GM12875 (cell line): ENCODE data around the gene LACRT.
A peak's percentile ranks its signal among the peaks of the same experiment; 100 is the strongest.

Experiments used
- H3K4me3 ChIP-seq: one replicate; pipeline ENCODE4 v1.5.1; 2011; ENCODE audit warnings: low read depth, low read length, control low read depth
- TF ChIP-seq, protein P1 (sequence below): IDR thresholded peaks from 2 replicates; pipeline ENCODE4 v1.5.1; 2011; ENCODE audit warnings: low read depth, mild to moderate bottlenecking, control low read depth, inconsistent platforms, low read length, moderate library complexity, borderline replicate concordance; ENCODE audit not compliant: insufficient read depth

The LACRT gene

DNA sequence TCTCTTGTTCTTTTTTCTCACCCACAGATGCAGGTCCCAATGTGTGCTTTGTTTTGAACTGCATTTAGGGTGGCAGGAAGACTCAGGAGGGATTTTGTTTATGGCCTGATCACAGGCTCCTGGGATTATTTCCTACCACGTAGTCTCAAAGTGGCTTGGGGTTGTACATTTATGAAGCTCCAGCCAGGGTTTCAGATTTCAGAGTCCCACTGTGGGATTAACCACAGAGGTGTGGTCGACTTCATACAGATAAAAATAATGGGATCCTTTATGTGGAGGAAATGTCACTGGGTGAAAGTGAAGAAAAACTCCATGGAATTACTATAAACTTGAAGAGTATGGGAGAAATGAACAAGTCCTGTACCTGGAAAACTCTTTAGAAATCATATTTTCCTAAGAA is 32.0 kb downstream of the LACRT start:
- no peak overlapping the region for H3K4me3 ChIP-seq
- TF ChIP-seq, protein P1, sequence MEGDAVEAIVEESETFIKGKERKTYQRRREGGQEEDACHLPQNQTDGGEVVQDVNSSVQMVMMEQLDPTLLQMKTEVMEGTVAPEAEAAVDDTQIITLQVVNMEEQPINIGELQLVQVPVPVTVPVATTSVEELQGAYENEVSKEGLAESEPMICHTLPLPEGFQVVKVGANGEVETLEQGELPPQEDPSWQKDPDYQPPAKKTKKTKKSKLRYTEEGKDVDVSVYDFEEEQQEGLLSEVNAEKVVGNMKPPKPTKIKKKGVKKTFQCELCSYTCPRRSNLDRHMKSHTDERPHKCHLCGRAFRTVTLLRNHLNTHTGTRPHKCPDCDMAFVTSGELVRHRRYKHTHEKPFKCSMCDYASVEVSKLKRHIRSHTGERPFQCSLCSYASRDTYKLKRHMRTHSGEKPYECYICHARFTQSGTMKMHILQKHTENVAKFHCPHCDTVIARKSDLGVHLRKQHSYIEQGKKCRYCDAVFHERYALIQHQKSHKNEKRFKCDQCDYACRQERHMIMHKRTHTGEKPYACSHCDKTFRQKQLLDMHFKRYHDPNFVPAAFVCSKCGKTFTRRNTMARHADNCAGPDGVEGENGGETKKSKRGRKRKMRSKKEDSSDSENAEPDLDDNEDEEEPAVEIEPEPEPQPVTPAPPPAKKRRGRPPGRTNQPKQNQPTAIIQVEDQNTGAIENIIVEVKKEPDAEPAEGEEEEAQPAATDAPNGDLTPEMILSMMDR = no peak

DNA sequence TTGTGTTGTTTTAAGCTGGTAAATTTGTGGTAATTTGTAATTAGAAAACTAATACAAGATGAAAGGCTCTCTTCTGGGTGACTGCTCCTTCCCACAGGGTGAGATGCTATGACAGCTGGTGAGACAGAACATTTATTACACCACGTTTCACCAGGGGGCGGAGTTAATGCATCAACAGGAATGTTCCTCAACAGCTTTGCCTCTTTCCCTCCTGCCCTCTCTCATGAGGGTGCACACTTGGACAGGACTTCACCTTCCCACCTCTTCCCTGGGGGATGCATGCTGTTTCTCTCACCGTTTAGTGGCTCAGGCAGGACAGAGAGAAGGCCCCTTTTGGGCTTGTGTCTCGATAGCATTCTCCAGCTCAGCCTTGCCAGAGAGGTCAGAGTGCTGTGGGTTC is 32.9 kb downstream of the LACRT start:
- TF ChIP-seq, protein P1 = no peak

DNA sequence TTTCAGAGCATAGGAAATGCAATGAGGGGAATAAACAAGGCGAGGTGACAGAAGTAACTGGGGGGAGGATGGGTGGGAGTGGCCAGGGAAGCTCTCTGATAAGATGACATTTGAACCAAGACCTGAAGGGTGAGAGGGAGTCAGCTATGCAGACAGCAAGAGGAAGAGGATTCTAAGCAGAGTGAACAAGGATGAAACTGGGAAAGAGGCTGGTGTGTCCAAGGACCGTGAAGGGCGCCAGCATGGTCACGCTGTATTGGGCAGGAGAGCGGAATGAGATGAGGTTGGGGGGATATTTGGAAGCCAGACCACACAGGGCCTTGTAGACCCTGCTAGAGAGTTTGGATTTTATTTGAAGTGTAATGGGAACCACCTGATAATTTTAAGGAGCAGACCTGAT is 35.7 kb downstream of the LACRT start:
- TF ChIP-seq, protein P1 = no peak
- no peak overlapping the region for H3K4me3 ChIP-seq

More for the DNA sequence above, 32.9 kb downstream of the LACRT start:
- H3K4me3 ChIP-seq = no peak overlapping the region

DNA sequence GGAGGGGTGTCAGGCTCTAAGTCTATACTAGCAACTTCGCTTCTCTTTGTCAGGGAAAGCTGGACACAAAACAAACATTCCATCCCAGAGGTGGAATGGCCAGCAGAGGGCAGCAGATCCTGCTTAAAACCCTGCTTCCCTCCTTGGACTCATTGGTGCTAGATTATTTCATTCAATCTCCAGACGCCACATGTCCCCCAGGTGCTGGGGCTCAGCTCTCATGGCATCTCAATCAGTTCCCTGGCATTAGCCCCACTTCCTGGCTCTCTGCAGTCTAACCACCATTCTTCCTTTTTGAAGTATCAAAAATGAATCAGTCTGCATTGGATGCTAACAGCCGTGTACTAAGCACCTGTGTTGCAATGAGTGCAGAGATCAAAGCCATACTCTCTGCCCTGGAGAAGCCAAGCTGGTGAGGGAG is 38.2 kb downstream of the LACRT start:
- H3K4me3 ChIP-seq = no peak overlapping the region
- TF ChIP-seq, protein P1 = peak; percentile 84

DNA sequence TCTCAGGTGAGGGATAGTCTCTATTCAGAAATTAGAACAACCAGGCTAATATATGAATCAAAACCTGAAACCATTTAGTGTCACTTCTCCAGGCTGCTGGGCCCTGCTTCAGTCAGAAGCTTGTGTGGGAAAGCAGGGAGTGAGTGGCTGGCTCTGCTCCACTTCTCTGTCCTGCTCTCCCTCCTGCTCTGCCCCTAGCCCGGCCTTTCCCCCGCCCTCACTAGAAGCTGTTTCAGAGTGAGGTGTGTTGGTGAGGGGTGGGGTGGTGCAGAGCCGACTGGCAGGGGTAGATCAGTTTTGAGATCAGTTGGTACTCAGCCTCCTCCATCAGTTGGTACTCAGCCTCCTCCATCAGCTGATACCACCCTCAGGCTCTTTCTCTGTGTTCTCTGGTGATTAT is 39.2 kb downstream of the LACRT start:
- H3K4me3 ChIP-seq = no peak overlapping the region
- TF ChIP-seq, protein P1 = no peak

DNA sequence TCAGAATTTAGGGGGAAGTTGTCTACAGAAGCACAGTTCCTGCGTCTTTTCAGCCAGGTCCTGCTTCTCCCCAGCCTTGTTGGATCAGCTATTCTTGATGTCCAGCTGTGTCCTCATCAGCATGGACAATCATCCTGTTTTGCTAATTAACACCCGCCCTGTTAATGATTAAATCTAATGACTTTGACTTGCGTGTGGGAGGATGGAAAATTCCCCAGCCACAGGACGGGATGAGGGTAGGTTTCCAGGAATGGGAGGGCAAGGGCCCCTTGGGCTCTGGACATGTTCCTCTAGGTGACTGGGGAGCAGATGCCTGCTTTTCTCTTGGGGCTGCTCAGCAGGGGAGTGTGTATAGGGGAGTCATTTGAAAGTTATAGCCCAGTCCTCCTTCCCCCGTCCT is 41.0 kb downstream of the LACRT start:
- TF ChIP-seq, protein P1 = no peak
- no peak overlapping the region for H3K4me3 ChIP-seq

DNA sequence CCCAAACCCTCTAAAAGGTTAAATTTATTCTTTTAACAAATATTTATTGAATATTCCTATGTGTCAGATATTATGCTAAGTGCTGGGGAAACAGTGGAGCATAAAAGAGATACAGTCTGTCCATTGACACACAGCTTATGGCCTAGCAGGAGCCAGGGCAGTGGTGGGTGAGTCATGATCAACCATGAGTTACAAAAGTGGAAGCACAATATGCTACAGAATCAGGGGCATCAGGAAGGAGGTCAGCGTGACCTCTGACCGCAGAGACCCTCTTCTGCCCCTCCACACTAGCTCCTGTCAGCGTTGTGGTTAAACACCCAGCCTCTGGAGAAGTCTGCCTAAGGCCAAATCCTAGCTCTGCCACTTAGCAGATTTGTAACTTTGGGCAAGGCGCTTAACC is 41.6 kb downstream of the LACRT start:
- TF ChIP-seq, protein P1 = no peak
- no peak overlapping the region for H3K4me3 ChIP-seq
